MM.1S (cell line): ENCODE data around the gene PRX.

Source experiments
- DNase-seq: peaks from one replicate; pipeline ENCODE4 v3.0.0-alpha.2; 2015
- H2AFZ ChIP-seq: fragments of 300-600 bp; sonication (generic); 2 replicates; pipeline ENCODE4 v1.6.0; 2016; ENCODE audit warnings: antibody characterized with exemption, low read length
- H3F3A ChIP-seq: fragments of 300-600 bp; sonication (generic); 2 replicates; pipeline ENCODE4 v1.6.1; 2016; ENCODE audit warnings: mild to moderate bottlenecking, antibody characterized with exemption, low read length, moderate library complexity, mixed read lengths; ENCODE audit not compliant: insufficient read depth
- H3K27ac ChIP-seq: fragments of 300-600 bp; sonication (generic); 2 replicates; pipeline ENCODE4 v1.5.1; 2016; ENCODE audit warnings: mild to moderate bottlenecking, low read length
- H3K27me3 ChIP-seq: fragments of 300-600 bp; sonication (generic); replicated peaks from 2 replicates; pipeline ENCODE4 v1.6.0; 2016; ENCODE audit warnings: low read length; ENCODE audit not compliant: insufficient read depth
- H3K36me3 ChIP-seq: fragments of 300-600 bp; sonication (generic); replicated peaks from 2 replicates; pipeline ENCODE4 v1.6.1; 2016; ENCODE audit warnings: mild to moderate bottlenecking, low read length, mixed read lengths; ENCODE audit not compliant: insufficient read depth
- H3K4me1 ChIP-seq: fragments of 300-600 bp; sonication (generic); 2 replicates; pipeline ENCODE4 v1.6.1; 2016; ENCODE audit warnings: low read length, mixed read lengths
- H3K4me2 ChIP-seq: fragments of 300-600 bp; sonication (generic); 2 replicates; pipeline ENCODE4 v1.6.0; 2016; ENCODE audit warnings: low read depth, low read length
- H3K4me3 ChIP-seq: fragments of 300-600 bp; sonication (generic); 2 replicates; pipeline ENCODE4 v1.5.1; 2016; ENCODE audit warnings: low read length, mixed read lengths
- H3K79me2 ChIP-seq: fragments of 300-600 bp; sonication (generic); 2 replicates; pipeline ENCODE4 v1.6.1; 2016; ENCODE audit warnings: mixed run types, low read length, mixed read lengths
- H3K9ac ChIP-seq: fragments of 300-600 bp; sonication (generic); 2 replicates; pipeline ENCODE4 v1.6.1; 2016; ENCODE audit warnings: low read length, mixed read lengths
- H3K9me2 ChIP-seq: fragments of 300-600 bp; sonication (generic); replicated peaks from 2 replicates; pipeline ENCODE4 v1.6.1; 2016; ENCODE audit warnings: mild to moderate bottlenecking, low read length, mixed read lengths; ENCODE audit not compliant: insufficient read depth
- H3K9me3 ChIP-seq: fragments of 300-600 bp; sonication (generic); replicated peaks from 2 replicates; pipeline ENCODE4 v1.6.1; 2016; ENCODE audit warnings: mild to moderate bottlenecking, low read length, mixed read lengths; ENCODE audit not compliant: insufficient read depth
- H4K20me1 ChIP-seq: fragments of 300-600 bp; sonication (generic); 2 replicates; pipeline ENCODE4 v1.6.1; 2016; ENCODE audit warnings: mild to moderate bottlenecking, low read length, moderate library complexity, mixed read lengths; ENCODE audit not compliant: insufficient read depth
- CTCF ChIP-seq: fragments of 300-600 bp; sonication (generic); IDR thresholded peaks from 2 replicates; pipeline ENCODE4 v1.5.1; 2016; ENCODE audit warnings: antibody characterized with exemption, low read length, mixed read lengths
- EZH2 ChIP-seq: fragments of 300-600 bp; sonication (generic); optimal IDR thresholded peaks from 2 replicates; pipeline ENCODE3; 2017; ENCODE audit warnings: low read depth, mild to moderate bottlenecking, antibody characterized with exemption, low read length, mixed read lengths
- EZH2phosphoT487 ChIP-seq: fragments of 300-600 bp; sonication (generic); IDR thresholded peaks from 2 replicates; pipeline ENCODE4 v1.6.1; 2018; ENCODE audit warnings: antibody characterized with exemption, low read length

Gene PRX

DNA sequence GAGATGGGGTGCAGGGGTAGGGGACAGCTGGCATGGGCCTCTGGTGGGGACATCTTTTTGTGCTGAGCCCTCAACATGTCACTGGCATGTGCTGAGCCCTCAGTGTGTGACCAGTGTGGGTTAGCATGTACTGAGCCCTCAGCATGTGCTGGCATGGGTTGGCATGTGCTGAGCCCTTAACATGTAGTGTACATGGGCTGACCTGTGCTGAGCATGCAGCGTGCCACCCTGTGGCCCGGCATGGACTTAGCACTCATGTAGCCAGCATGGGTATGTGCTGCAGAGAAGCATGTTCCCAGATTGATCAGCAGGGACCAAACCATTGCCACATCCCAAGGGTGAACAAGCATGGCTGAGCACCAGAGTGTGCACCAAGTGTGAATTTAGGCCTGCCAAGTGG lies 34.7 kb downstream of the PRX start:
- Histone ChIP-seq H3K4me3 (no peak overlapping the region), H3K79me2 (no peaks in the 10 kb centered on the region), H3K9ac (no peak overlapping the region), H3K36me3 (no peaks in the 10 kb centered on the region), H3K9me3 (no peaks in the 10 kb centered on the region), H3K27me3 (peaks cover 3% of the 10 kb centered on the region), H3F3A (no peaks in the 10 kb centered on the region), H3K27ac (no peak overlapping the region), H4K20me1 (no peaks in the 10 kb centered on the region), H3K4me2 (no peak overlapping the region), H2AFZ (no peak overlapping the region), H3K9me2 (no peaks in the 10 kb centered on the region), H3K4me1 (no peaks in the 10 kb centered on the region)
- DNase-seq = no peak
- no peak for TF ChIP-seq EZH2phosphoT487
- no peak for TF ChIP-seq EZH2
- no peak for TF ChIP-seq CTCF

DNA sequence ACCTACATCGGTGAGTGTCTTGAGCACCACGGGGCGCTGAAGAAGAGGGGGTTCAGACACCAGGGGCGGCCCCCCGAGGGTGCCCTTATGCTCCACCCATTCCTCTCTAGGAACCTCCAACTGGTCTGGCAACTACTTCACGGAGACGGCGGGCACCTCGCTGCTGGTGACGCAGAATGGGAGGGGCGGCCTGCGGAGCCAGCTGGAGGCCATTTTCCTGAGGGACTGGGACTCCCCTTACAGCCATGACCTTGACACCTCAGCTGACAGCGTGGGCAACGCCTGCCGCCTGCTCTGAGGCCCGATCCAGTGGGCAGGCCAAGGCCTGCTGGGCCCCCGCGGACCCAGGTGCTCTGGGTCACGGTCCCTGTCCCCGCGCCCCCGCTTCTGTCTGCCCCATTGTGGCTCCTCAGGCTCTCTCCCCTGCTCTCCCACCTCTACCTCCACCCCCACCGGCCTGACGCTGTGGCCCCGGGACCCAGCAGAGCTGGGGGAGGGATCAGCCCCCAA lies 35.2 kb downstream of the PRX start:
- no peak for DNase-seq
- Histone ChIP-seq H3K27ac (no peak overlapping the region), H3K9ac (no peak overlapping the region), H3F3A (no peaks in the 10 kb centered on the region), H4K20me1 (no peaks in the 10 kb centered on the region), H3K9me2 (no peaks in the 10 kb centered on the region), H3K4me1 (no peaks in the 10 kb centered on the region), H3K4me3 (no peak overlapping the region), H3K27me3 (no peaks in the 10 kb centered on the region), H3K79me2 (no peaks in the 10 kb centered on the region), H3K9me3 (no peaks in the 10 kb centered on the region), H3K36me3 (no peaks in the 10 kb centered on the region), H2AFZ (no peak overlapping the region), H3K4me2 (no peak overlapping the region)
- TF ChIP-seq EZH2phosphoT487 (no peak), CTCF (no peak), EZH2 (no peak)

- no peak overlapping the region for H3K4me3 ChIP-seq
- no peak overlapping the region for H3K4me2 ChIP-seq
- TF ChIP-seq EZH2phosphoT487 = no peak
- no peak for TF ChIP-seq CTCF
- no peak for TF ChIP-seq EZH2
- no peaks in the 10 kb centered on the region for H3K36me3 ChIP-seq
- H4K20me1 ChIP-seq = no peaks in the 10 kb centered on the region
- no peak overlapping the region for H3K9ac ChIP-seq
- no peak for DNase-seq
- no peaks in the 10 kb centered on the region for H3K9me3 ChIP-seq
- no peaks in the 10 kb centered on the region for H3K9me2 ChIP-seq
- no peaks in the 10 kb centered on the region for H3K4me1 ChIP-seq
- H3F3A ChIP-seq = no peaks in the 10 kb centered on the region
- H3K27me3 ChIP-seq = no peaks in the 10 kb centered on the region
- H3K27ac ChIP-seq = no peak overlapping the region
- no peaks in the 10 kb centered on the region for H3K79me2 ChIP-seq
- H2AFZ ChIP-seq = no peak overlapping the region
Observed at GRCh38 chr19:40376286-40376862, 36.8 kb downstream of the PRX start.
